D341Med (cell line): ENCODE results near the gene PAGE4.

ENCODE experiments used
- DNase-seq: peaks from one replicate; pipeline ENCODE4 v3.0.0; 2012; ENCODE audit warnings: low spot score

The PAGE4 gene

GRCh38 chrX:49876750-49877149 lies 47.6 kb downstream of the PAGE4 start:
- DNase-seq = peak; percentile 31

GRCh38 chrX:49877397-49878101 lies 48.4 kb downstream of the PAGE4 start:
- DNase-seq = no peak

- peak; percentile 25 for DNase-seq
These were observed 49.2 kb downstream of the PAGE4 start for GRCh38 chrX:49878128-49878833.

GRCh38 chrX:49878834-49879655 lies 49.9 kb downstream of the PAGE4 start, which contains the start of gene USP27X:
Gene USP27X, plus strand, starts transcription at chrX:49879484. Its CDS starts 824 bp downstream, at chrX:49880308.
- DNase-seq = peak; percentile 81

GRCh38 chrX:49879656-49880277 lies 50.7 kb downstream of the PAGE4 start:
- DNase-seq = peak; percentile 51

- no peak for DNase-seq
These were observed 51.6 kb downstream of the PAGE4 start for GRCh38 chrX:49880668-49881067.
